GM19452 (cell line): ENCODE results near the gene MPO.

Experiments used
- ATAC-seq: cut with Tn5 transposase; IDR thresholded peaks from one replicate; pipeline ENCODE4 v1.9.1; 2021; ENCODE audit not compliant: unreplicated experiment

Gene MPO

GRCh38 chr17:58265902-58266875, 14.5 kb downstream of the MPO start:
- ATAC-seq: no peak

GRCh38 chr17:58265271-58265670, 15.5 kb downstream of the MPO start:
- ATAC-seq: no peak

DNA sequence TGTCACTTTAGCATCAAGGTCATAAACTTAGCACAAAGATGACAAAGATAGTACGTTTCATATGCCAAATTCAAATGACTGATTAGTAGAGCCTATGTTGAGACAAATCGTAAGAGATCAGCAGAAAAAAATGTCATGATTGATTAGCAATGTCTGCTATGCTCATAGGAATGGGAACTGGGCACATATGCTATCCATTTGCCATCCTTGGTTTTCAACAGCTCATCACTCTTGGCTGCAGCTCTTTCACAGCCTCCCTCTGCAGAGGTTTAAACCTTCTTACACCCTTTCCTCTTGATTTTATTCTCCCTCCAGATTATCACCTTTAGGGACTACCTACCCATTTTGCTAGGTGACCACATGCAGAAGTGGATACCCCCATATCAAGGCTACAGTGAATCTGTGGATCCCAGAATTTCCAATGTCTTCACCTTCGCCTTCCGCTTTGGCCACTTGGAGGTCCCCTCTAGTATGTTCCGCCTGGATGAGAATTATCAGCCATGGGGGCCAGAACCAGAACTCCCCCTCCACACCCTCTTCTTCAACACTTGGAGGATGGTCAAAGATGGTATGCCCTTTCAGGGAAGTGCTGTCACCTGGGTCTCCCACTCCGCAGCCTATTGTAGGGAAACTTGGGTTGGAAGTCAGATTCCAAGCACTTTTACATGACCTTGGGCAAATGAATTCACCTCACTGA, 16.2 kb downstream of the MPO start:
- ATAC-seq: no peak

- ATAC-seq: no peak
Observed at GRCh38 chr17:58263773-58264172, 17.0 kb downstream of the MPO start.

GRCh38 chr17:58262149-58262548, 18.6 kb downstream of the MPO start:
- no peak for ATAC-seq

DNA sequence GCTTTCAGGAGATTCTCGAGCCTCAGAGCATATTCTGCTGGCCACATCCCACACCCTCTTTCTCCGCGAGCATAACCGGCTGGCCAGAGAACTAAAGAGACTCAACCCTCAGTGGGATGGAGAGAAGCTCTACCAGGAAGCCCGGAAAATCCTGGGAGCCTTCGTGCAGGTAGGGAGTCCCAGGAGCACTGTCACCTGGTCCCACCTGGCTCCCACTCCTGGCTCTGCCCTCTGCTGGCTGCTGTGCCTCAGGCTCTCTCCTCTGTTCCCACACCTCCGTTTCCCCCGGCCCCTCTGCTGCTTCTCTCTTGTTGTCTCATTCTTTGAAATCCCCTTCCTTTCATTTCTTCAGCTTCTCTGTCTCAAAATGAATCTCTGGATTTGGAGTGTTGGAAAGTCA, 25.9 kb downstream of the MPO start:
- no peak for ATAC-seq

DNA sequence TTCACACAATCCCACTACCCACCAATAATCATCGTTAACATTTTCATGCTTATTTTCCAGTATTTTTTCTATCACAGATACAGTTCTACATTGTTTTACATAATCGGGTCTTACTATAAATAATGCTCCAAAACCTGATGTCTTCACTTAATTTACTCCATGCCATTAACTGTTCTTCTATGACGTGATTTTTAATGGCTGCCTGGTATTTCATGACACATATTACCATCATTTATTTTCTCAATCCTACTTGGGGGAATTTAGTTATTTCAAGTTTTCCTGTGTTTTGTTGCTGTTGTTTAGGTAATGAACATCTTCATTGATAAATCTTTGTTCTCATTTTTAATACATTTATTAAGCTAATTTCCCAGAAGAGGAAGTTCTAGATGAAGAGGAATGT, 27.7 kb downstream of the MPO start:
- ATAC-seq: no peak

GRCh38 chr17:58252141-58252540, 28.6 kb downstream of the MPO start:
- no peak for ATAC-seq

GRCh38 chr17:58250344-58251011, 30.3 kb downstream of the MPO start:
- ATAC-seq: no peak

- no peak for ATAC-seq
Observed at GRCh38 chr17:58249270-58250133, 31.2 kb downstream of the MPO start.

- no peak for ATAC-seq
Observed at GRCh38 chr17:58248955-58249269, 31.8 kb downstream of the MPO start.

DNA sequence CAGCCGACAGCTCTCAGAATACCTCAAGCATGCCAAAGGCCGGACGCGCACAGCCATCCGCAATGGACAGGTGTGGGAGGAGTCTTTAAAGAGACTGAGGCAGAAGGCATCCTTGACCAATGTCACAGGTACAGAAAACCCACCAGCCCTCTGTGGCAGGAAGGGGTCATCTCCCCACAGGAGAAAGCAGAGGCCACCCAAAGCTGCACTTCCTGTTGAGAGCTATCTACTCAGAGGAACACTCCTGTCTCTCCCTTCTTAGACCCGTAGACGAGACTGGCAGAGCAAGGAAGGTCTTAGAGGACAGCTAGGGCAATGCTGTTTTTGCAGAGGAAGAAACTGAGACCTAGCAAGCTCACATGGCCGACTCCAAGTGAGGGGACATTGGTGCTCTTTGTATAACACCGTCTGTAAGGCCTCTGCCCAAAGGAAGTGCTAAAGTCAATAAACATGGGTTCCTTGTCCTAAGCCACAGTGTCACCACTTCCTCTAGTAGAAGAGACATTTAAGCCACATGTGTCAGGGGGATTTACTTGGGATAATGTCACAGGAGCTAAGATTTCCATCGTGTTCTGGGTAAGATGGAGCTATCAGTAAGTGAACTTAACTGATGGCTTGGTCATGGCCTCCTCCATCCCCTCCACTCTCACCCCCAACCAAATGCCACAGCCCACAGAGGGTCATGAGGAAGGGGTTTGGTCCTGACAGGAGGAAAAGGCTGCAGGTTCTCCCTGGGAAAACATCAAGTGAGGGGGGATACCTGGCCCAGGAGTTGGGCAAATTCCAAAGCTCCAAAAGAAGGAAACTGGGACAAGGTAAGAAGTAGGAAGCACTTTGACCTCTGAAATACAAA, 33.0 kb downstream of the MPO start:
- ATAC-seq: no peak

DNA sequence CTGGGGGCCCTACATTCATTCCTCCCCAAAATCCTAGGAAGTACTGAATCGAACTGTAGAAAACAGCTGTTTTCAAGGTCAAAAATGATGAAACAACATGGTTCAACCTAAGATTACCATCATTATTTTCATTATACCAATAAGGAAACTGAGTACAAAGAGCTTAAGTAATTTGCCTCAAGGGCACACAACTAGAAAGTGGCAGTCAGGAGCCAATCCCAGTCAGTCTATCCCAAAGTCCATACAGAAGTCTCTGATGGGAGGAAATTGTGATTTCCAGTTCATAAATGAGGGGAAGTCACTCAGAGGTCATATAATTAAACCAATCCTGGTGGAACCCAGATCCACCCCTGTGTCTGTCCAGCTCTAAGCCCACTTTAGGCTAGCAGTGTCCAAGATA, 34.0 kb downstream of the MPO start:
- ATAC-seq: no peak

- no peak for ATAC-seq
Observed at GRCh38 chr17:58246104-58246740, 34.5 kb downstream of the MPO start.

GRCh38 chr17:58245428-58246103, 35.2 kb downstream of the MPO start:
- no peak for ATAC-seq

DNA sequence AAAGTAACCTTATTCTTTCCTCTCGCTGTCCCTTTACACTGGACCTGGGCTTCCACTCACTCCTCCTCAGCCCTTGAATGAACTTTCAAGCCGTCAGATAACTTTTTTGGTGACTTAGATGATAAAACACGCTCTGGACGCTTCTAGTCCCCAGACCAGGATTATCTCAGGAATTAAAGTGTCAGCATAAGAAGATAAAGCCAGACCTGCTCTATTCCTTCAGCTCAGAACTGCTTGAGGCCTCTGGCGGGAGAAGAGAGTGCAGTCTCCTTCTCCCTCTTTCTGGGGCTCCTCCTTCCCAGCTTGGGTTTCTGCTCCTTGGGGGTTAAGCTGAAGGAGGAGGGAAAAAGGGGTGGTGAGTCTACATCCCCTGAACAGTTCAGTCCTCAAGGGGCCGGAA, 35.8 kb downstream of the MPO start:
- no peak for ATAC-seq

GRCh38 chr17:58242171-58242784, 38.5 kb downstream of the MPO start:
- ATAC-seq: no peak

DNA sequence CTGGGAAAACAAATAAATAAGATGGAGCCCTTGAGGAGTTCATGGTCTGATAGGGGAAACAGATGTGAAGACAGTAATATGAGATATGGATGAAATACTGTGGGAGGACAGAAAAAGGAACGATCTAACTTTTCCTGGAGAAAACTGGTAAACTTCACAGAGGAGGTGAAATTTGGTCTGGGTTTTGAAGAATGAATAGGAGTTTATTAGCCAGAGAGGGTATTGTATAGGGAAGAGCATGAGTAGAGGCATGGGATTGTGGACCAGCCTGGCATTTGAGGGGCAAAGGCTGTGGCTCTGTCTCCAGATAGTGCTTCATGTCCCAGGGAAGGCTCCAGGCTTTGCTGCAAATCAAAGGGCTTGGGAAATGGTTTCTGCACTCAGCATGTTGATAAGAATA, 40.7 kb downstream of the MPO start:
- ATAC-seq: no peak
